HCT116 (cell line): ENCODE results near the gene ICE1. TPM values are rescaled to one million over a fixed set of nuclear protein-coding genes. Genes with fewer than 3 reads are reported as not detected.

Experiments
- ATAC-seq: fragments of 200-7000 bp; cut with Tn5 transposase; 2 replicates; pipeline ENCODE4 v1.9.1; 2020; ENCODE audit warnings: mild to moderate bottlenecking, moderate library complexity
- BruUV-seq: library from RNA; stranded (reverse); fragments of 400-500 nt; replicated peaks from 2 replicates; lab custom pipeline; 2021; lab: Mats Ljungman, UMichigan
- CTCF ChIA-PET: fragments of 300-600 bp; sonication (Branson Sonifier 250); formaldehyde crosslinking; loops from one replicate; lab custom pipeline; 2021; ENCODE audit warnings: antibody characterized with exemption; lab: Charles Lee
- POLR2A ChIA-PET: fragments of 300-600, 350-600 bp; sonication (Branson Sonifier 250); formaldehyde crosslinking; loops from one replicate; lab custom pipeline; 2021; ENCODE audit warnings: antibody characterized with exemption; lab: Charles Lee
- RAD21 ChIA-PET, 2 experiments: fragments of 300-600 bp; sonication (Branson Sonifier 250); formaldehyde crosslinking; loops; one replicate each; lab custom pipeline; 2023; ENCODE audit warnings: low total read pairs in 2 of 2; ENCODE audit not compliant: uncharacterized antibody in 2 of 2, unreplicated experiment in 2 of 2, low non-redundant PET in 1 of 2; lab: Charles Lee
- DNase-seq: peaks from one replicate; pipeline ENCODE4 v3.0.0-alpha.2; 2010; ENCODE audit warnings: low read depth, low spot score
- H2AFZ ChIP-seq: fragments of 200-600 bp; shearing (Covaris generic), sonication (generic); 2 replicates; pipeline ENCODE4 v1.6.1; 2017; ENCODE audit warnings: low read depth, mixed run types, mixed read lengths, antibody characterized with exemption, low read length; ENCODE audit not compliant: poor library complexity, severe bottlenecking
- H3K27ac ChIP-seq: 2 replicates; pipeline ENCODE4 v1.5.1; 2012; ENCODE audit warnings: low read depth, low read length
- H3K27me3 ChIP-seq: fragments of 200-600 bp; sonication (generic); 2 replicates; pipeline ENCODE4 v1.6.1; 2016; ENCODE audit warnings: mixed run types, low read length, mixed read lengths; ENCODE audit not compliant: insufficient read depth
- H3K36me3 ChIP-seq, 2 experiments: fragments of 200-500 bp in 1 of 2; fragments of 200-600 bp in 1 of 2; sonication (Bioruptor generic) in 1 of 2; sonication (generic) in 1 of 2; 2 replicates each; pipeline versions ENCODE4 v1.5.1 to v1.6.1; 2014 to 2016; ENCODE audit warnings: low read length in 2 of 2, inconsistent platforms in 1 of 2, mixed read lengths in 1 of 2, mixed run types in 1 of 2; ENCODE audit not compliant: insufficient read depth in 2 of 2, control insufficient read depth in 1 of 2
- H3K4me1 ChIP-seq, 2 experiments: fragments of 200-600 bp in 1 of 2; sonication (generic) in 1 of 2; 2 replicates each; pipeline versions ENCODE4 v1.5.1 to v1.6.1; 2012 to 2017; ENCODE audit warnings: low read length in 2 of 2, inconsistent platforms in 1 of 2, mild to moderate bottlenecking in 1 of 2, mixed read lengths in 1 of 2, mixed run types in 1 of 2, moderate library complexity in 1 of 2; ENCODE audit not compliant: insufficient read depth in 2 of 2, control insufficient read depth in 1 of 2
- H3K4me2 ChIP-seq: fragments of 200-600 bp; sonication (generic); 2 replicates; pipeline ENCODE4 v1.6.1; 2017; ENCODE audit warnings: mixed run types, low read length, mixed read lengths
- H3K4me3 ChIP-seq, 2 experiments: fragments of 200-600 bp in 1 of 2; sonication (generic) in 1 of 2; replicated peaks in 1 of 2; 2 replicates each; pipeline ENCODE4 v1.5.1; 2011 to 2016; ENCODE audit warnings: low read length in 2 of 2, control low read depth in 1 of 2, low read depth in 1 of 2, mild to moderate bottlenecking in 1 of 2, mixed read lengths in 1 of 2, mixed run types in 1 of 2
- H3K79me2 ChIP-seq: fragments of 200-600 bp; sonication (generic); 2 replicates; pipeline ENCODE4 v1.6.1; 2017; ENCODE audit warnings: mild to moderate bottlenecking, mixed run types, low read length, moderate library complexity, mixed read lengths; ENCODE audit not compliant: insufficient read depth
- H3K9ac ChIP-seq: fragments of 200-600 bp; sonication (generic); 2 replicates; pipeline ENCODE4 v1.6.1; 2016; ENCODE audit warnings: low read length, mixed read lengths
- H3K9me2 ChIP-seq: fragments of 200-600 bp; sonication (generic), shearing (Covaris generic); 2 replicates; pipeline ENCODE4 v1.6.1; 2017; ENCODE audit warnings: mixed run types, mild to moderate bottlenecking, moderate library complexity; ENCODE audit not compliant: insufficient read depth
- H3K9me3 ChIP-seq, 2 experiments: fragments of 200-500 bp in 1 of 2; fragments of 200-600 bp in 1 of 2; sonication (Bioruptor generic) in 1 of 2; sonication (generic) in 1 of 2; 2 replicates each; pipeline ENCODE4 v1.6.1; 2014 to 2017; ENCODE audit warnings: low read length in 2 of 2, mixed read lengths in 2 of 2, inconsistent platforms in 1 of 2, low read depth in 1 of 2, mild to moderate bottlenecking in 1 of 2, mixed run types in 1 of 2, moderate library complexity in 1 of 2; ENCODE audit not compliant: control insufficient read depth in 1 of 2, insufficient read depth in 1 of 2
- H4K20me1 ChIP-seq: fragments of 200-600 bp; sonication (generic), shearing (Covaris generic); 2 replicates; pipeline ENCODE4 v1.6.1; 2017; ENCODE audit warnings: mixed run types, mild to moderate bottlenecking, moderate library complexity; ENCODE audit not compliant: insufficient read depth
- ATF3 ChIP-seq: IDR thresholded peaks from 2 replicates; pipeline ENCODE4 v1.6.1; 2012
- ELF1 ChIP-seq: IDR thresholded peaks from 2 replicates; pipeline ENCODE4 v1.6.1; 2012; ENCODE audit warnings: low read depth, borderline replicate concordance
- EZH2phosphoT487 ChIP-seq: fragments of 200-600 bp; IDR thresholded peaks from 2 replicates; pipeline ENCODE4 v1.6.1; 2018; ENCODE audit warnings: antibody characterized with exemption, borderline replicate concordance
- POLR2A ChIP-seq: IDR thresholded peaks from 2 replicates; pipeline ENCODE4 v1.7.0; 2011; ENCODE audit warnings: borderline replicate concordance; ENCODE audit not compliant: insufficient read depth, insufficient read length; ENCODE audit errors: extremely low read depth
- RAD21 ChIP-seq: IDR thresholded peaks from 2 replicates; pipeline ENCODE4 v1.6.1; 2012; ENCODE audit warnings: low read depth, mild to moderate bottlenecking
- SIN3A ChIP-seq: IDR thresholded peaks from 2 replicates; pipeline ENCODE4 v1.6.1; 2012; ENCODE audit warnings: low read depth
- TCF7L2 ChIP-seq: IDR thresholded peaks from 2 replicates; pipeline ENCODE4 v1.7.0; 2011; ENCODE audit warnings: borderline replicate concordance, inconsistent platforms; ENCODE audit not compliant: insufficient read depth, insufficient read length; ENCODE audit errors: extremely low read depth
- YY1 ChIP-seq: IDR thresholded peaks from 2 replicates; pipeline ENCODE4 v1.6.1; 2011; ENCODE audit warnings: low read length, low read depth, moderate library complexity, mild to moderate bottlenecking; ENCODE audit not compliant: insufficient replicate concordance; ENCODE audit errors: extremely low read depth
- ZBTB33 ChIP-seq: IDR thresholded peaks from 2 replicates; pipeline ENCODE4 v1.6.1; 2011; ENCODE audit warnings: mild to moderate bottlenecking, low read length, moderate library complexity; ENCODE audit not compliant: insufficient replicate concordance; ENCODE audit errors: extremely low read depth
- ZNF274 ChIP-seq: fragments of 200-500 bp; sonication (Bioruptor generic); IDR thresholded peaks from 2 replicates; pipeline ENCODE4 v1.6.1; 2014; ENCODE audit warnings: mild to moderate bottlenecking, low read depth, low read length, inconsistent platforms
- intact Hi-C: fragments of 100-400 bp; cut with micrococcal nuclease; formaldehyde crosslinking; loops from 2 replicates; pipeline ENCODE4 v1.10.0; 2022
- total RNA-seq: library from RNA; stranded (reverse); gene quantifications from one replicate; pipeline ENCODE4 v1.2.1, GENCODE V29; 2021; ENCODE audit not compliant: unreplicated experiment

ICE1 gene
- total RNA-seq, 1 experiment from 2014 or later, result 30.0 TPM

- no peaks in the 10 kb centered on the region for H3K79me2 ChIP-seq
- TF ChIP-seq RAD21 (no peak), ATF3 (no peak), ELF1 (no peak), TCF7L2 (no peak), ZBTB33 (no peak), POLR2A (no peak), SIN3A (no peak), ZNF274 (no peak), EZH2phosphoT487 (no peak), YY1 (no peak)
- ChIA-PET POLR2A (no interaction called here), CTCF (no interaction called here), RAD21 (no interaction called here)
- no peaks in the 10 kb centered on the region for H3K9me2 ChIP-seq
- H3K4me2 ChIP-seq, result no peak overlapping the region
- peaks cover 27% of the 10 kb centered on the region for H3K27me3 ChIP-seq
- no peaks in the 10 kb centered on the region for H4K20me1 ChIP-seq
- intact Hi-C loops, result no loop called here
- H3K4me1 ChIP-seq, result no peaks in the 10 kb centered on the region
- no peak for ATAC-seq
- H3K27ac ChIP-seq, result no peak overlapping the region
- no peaks in the 10 kb centered on the region for H3K36me3 ChIP-seq
- DNase-seq, result no peak
- no peak overlapping the region for H2AFZ ChIP-seq
- H3K4me3 ChIP-seq, result no peak overlapping the region
- no peaks in the 10 kb centered on the region for H3K9me3 ChIP-seq
- no peak overlapping the region for H3K9ac ChIP-seq
- no TSS peak for BruUV-seq
Measured at GRCh38 chr5:5534333-5534732, 111.9 kb downstream of the ICE1 start.
